Measurements from ENCODE around the gene FNDC8. TPM values are rescaled to one million over a fixed set of nuclear protein-coding genes. Genes with fewer than 3 reads are reported as not detected.

The FNDC8 gene
- polyA plus RNA-seq, 1 of the 3 experiments (the other 2 are of a cell fraction), result not detected

- CTCF ChIA-PET, result no interaction called here
- 22% methylated on average over 4 of the region's 7 CpGs for WGBS (ENCODE audit: low lambda C conversion rate)
These were observed 33.8 kb downstream of the FNDC8 start for GRCh38 chr17:35155246-35155645.

GRCh38 chr17:35159940-35160339 is 38.5 kb downstream of the FNDC8 start:
- 0 out of 2 replicates have a peak, but pooled peaks cover 3% of the 10 kb centered on the region for H3K9me2 ChIP-seq
- POLR2A ChIA-PET, result no interaction called here
- H3K36me3 ChIP-seq (replicated peaks in 1 of 2; ENCODE audit: control insufficient read depth in 1 of 2, insufficient read depth in 2 of 2, low read length in 1 of 2), result no peaks in the 10 kb centered on the region
- H3K27ac ChIP-seq (ENCODE audit: low read depth in 2 of 2, low read length in 1 of 2), result no peak overlapping the region
- H3K9ac ChIP-seq, result no peak overlapping the region
- no peak overlapping the region for H2AFZ ChIP-seq (ENCODE audit: low read depth)
- H3K79me2 ChIP-seq (ENCODE audit: insufficient read depth), result no peaks in the 10 kb centered on the region
- no peak for DNase-seq
- H3K9me3 ChIP-seq, result no peaks in the 10 kb centered on the region
- no peaks in the 10 kb centered on the region for H3F3A ChIP-seq (replicated peaks; ENCODE audit: insufficient read depth)
- no peak overlapping the region for H3K4me3 ChIP-seq (ENCODE audit: low read depth in 2 of 2, low read length in 1 of 2)
- no peak overlapping the region for H3K4me2 ChIP-seq
- H3K27me3 ChIP-seq (ENCODE audit: insufficient read depth), result peaks cover 57% of the 10 kb centered on the region
- WGBS (ENCODE audit: low lambda C conversion rate), result 29% methylated on average over 2 of the region's 2 CpGs
- CTCF ChIA-PET, result no interaction called here
- no peaks in the 10 kb centered on the region for H3K4me1 ChIP-seq (ENCODE audit: control insufficient read depth in 1 of 2, insufficient read depth in 2 of 2, low read depth in 1 of 2, low read length in 1 of 2)
- H4K20me1 ChIP-seq (ENCODE audit: insufficient read depth), result no peaks in the 10 kb centered on the region
- TF ChIP-seq MEF2A (IDR thresholded peaks at IDR 0.05; ENCODE audit: borderline replicate concordance, low read depth) (no peak), PBX3 (IDR thresholded peaks at IDR 0.05) (no peak), ELF1 (IDR thresholded peaks at IDR 0.05) (no peak), TCF12 (IDR thresholded peaks at IDR 0.05) (no peak), YY1 (IDR thresholded peaks at IDR 0.05; ENCODE audit: low read depth) (no peak), TAF1 (IDR thresholded peaks at IDR 0.05; ENCODE audit: borderline replicate concordance, low read depth, low read length) (no peak), GATA2 (CRISPR knock-in tag; IDR thresholded peaks at IDR 0.05) (no peak), TEAD4 (IDR thresholded peaks at IDR 0.05; ENCODE audit: borderline replicate concordance, insufficient read depth) (no peak), SMC3 (IDR thresholded peaks at IDR 0.05; ENCODE audit: low read depth, low read length) (no peak), MXI1 (IDR thresholded peaks at IDR 0.05; ENCODE audit: low read depth, low read length) (no peak), RFX5 (IDR thresholded peaks at IDR 0.05; ENCODE audit: low read length) (no peak), RXRA (IDR thresholded peaks at IDR 0.05; ENCODE audit: borderline replicate concordance, low read depth) (no peak), IRF3 (IDR thresholded peaks at IDR 0.05; ENCODE audit: low read depth, low read length) (no peak), NFIC (IDR thresholded peaks at IDR 0.05; ENCODE audit: borderline replicate concordance) (no peak)

More at GRCh38 chr17:35155246-35155645, 33.8 kb downstream of the FNDC8 start:
- Histone ChIP-seq H3K4me2 (no peak overlapping the region), H4K20me1 (ENCODE audit: insufficient read depth) (no peaks in the 10 kb centered on the region), H3K9me2 (0 out of 2 replicates have a peak, but pooled peaks cover 3% of the 10 kb centered on the region), H3K9ac (no peak overlapping the region), H3K4me3 (ENCODE audit: low read depth in 2 of 2, low read length in 1 of 2) (no peak overlapping the region), H3K9me3 (no peaks in the 10 kb centered on the region), H3K79me2 (ENCODE audit: insufficient read depth) (no peaks in the 10 kb centered on the region), H3K27me3 (ENCODE audit: insufficient read depth) (peaks cover 46% of the 10 kb centered on the region), H3F3A (replicated peaks; ENCODE audit: insufficient read depth) (no peaks in the 10 kb centered on the region), H2AFZ (ENCODE audit: low read depth) (no peak overlapping the region), H3K27ac (ENCODE audit: low read depth in 2 of 2, low read length in 1 of 2) (no peak overlapping the region), H3K4me1 (ENCODE audit: control insufficient read depth in 1 of 2, insufficient read depth in 2 of 2, low read depth in 1 of 2, low read length in 1 of 2) (no peaks in the 10 kb centered on the region), H3K36me3 (replicated peaks in 1 of 2; ENCODE audit: control insufficient read depth in 1 of 2, insufficient read depth in 2 of 2, low read length in 1 of 2) (no peaks in the 10 kb centered on the region)
- POLR2A ChIA-PET, result no interaction called here
- no peak for DNase-seq
- TF ChIP-seq MXI1 (IDR thresholded peaks at IDR 0.05; ENCODE audit: low read depth, low read length) (no peak), RXRA (IDR thresholded peaks at IDR 0.05; ENCODE audit: borderline replicate concordance, low read depth) (no peak), SIN3A (IDR thresholded peaks at IDR 0.05; ENCODE audit: borderline replicate concordance, low read depth, low read length) (no peak), ELF1 (IDR thresholded peaks at IDR 0.05) (no peak), FOSL2 (IDR thresholded peaks at IDR 0.05; ENCODE audit: borderline replicate concordance, low read depth) (no peak), SMC3 (IDR thresholded peaks at IDR 0.05; ENCODE audit: low read depth, low read length) (no peak), FOXJ3 (CRISPR knock-in tag; IDR thresholded peaks at IDR 0.05) (no peak), USF1 (IDR thresholded peaks at IDR 0.05; ENCODE audit: borderline replicate concordance, low read depth) (no peak), PBX3 (IDR thresholded peaks at IDR 0.05) (no peak), CHD2 (IDR thresholded peaks at IDR 0.05; ENCODE audit: low read length, partially characterized antibody) (no peak), USF2 (IDR thresholded peaks at IDR 0.05; ENCODE audit: borderline replicate concordance, low read depth, low read length) (no peak), RCOR1 (IDR thresholded peaks at IDR 0.05; ENCODE audit: low read length) (no peak), MEF2A (IDR thresholded peaks at IDR 0.05; ENCODE audit: borderline replicate concordance, low read depth) (no peak), RFX5 (IDR thresholded peaks at IDR 0.05; ENCODE audit: low read length) (no peak), GATA2 (CRISPR knock-in tag; IDR thresholded peaks at IDR 0.05) (no peak), TEAD4 (IDR thresholded peaks at IDR 0.05; ENCODE audit: borderline replicate concordance, insufficient read depth) (no peak), EZH2phosphoT487 (IDR thresholded peaks at IDR 0.05; ENCODE audit: borderline replicate concordance, low read depth) (no peak)
